ENCODE measurements around the gene CIC. TPM values are rescaled to one million over a fixed set of nuclear protein-coding genes. Genes with fewer than 3 reads are reported as not detected.
A peak's percentile ranks its signal among the peaks of the same experiment; 100 is the strongest.

CIC gene
- total and polyA plus RNA-seq, 2 of the 13 experiments (the other 11 are each of a cell fraction or from before 2014, with no cell fraction given) = 5.9 to 8.0 TPM

GRCh38 chr19:42283188-42284065, 14.4 kb downstream of the CIC start (continued):
- TF ChIP-seq MNT (IDR thresholded peaks at IDR 0.05) = peak; percentile 30; the same call in 1 of the 2 replicates
- no peak for TF ChIP-seq PPARG (CRISPR knock-in tag; conservative IDR thresholded peaks at IDR 0.05)
- no peak for TF ChIP-seq RFX5 (IDR thresholded peaks at IDR 0.05; ENCODE audit: low read depth, low read length)
- TF ChIP-seq ZNF775 (CRISPR knock-in tag; IDR thresholded peaks at IDR 0.05; ENCODE audit: borderline replicate concordance) = no peak
- TF ChIP-seq TEF (CRISPR knock-in tag; IDR thresholded peaks at IDR 0.05) = no peak
- TF ChIP-seq ZIK1 (CRISPR knock-in tag; IDR thresholded peaks at IDR 0.05; ENCODE audit: borderline replicate concordance, low read depth) = no peak
- TF ChIP-seq ZXDC (CRISPR knock-in tag; IDR thresholded peaks at IDR 0.05) = no peak
- TF ChIP-seq PHF21A (CRISPR knock-in tag; IDR thresholded peaks at IDR 0.05) = no peak
- no peak for TF ChIP-seq ZNF260 (CRISPR knock-in tag; IDR thresholded peaks at IDR 0.05; ENCODE audit: borderline replicate concordance, low read depth)
- TF ChIP-seq GATAD2A (CRISPR knock-in tag; IDR thresholded peaks at IDR 0.05) = no peak
- no peak for TF ChIP-seq TOE1 (CRISPR knock-in tag; IDR thresholded peaks at IDR 0.05)
